ENCODE data around the gene RGS19. TPM values are rescaled to one million over a fixed set of nuclear protein-coding genes. Genes with fewer than 3 reads are reported as not detected.
A peak's percentile ranks its signal among the peaks of the same experiment; 100 is the strongest.

Gene RGS19
- polyA plus RNA-seq, 1 of the 3 experiments (the other 2 are of a cell fraction): 20.5 TPM

DNA sequence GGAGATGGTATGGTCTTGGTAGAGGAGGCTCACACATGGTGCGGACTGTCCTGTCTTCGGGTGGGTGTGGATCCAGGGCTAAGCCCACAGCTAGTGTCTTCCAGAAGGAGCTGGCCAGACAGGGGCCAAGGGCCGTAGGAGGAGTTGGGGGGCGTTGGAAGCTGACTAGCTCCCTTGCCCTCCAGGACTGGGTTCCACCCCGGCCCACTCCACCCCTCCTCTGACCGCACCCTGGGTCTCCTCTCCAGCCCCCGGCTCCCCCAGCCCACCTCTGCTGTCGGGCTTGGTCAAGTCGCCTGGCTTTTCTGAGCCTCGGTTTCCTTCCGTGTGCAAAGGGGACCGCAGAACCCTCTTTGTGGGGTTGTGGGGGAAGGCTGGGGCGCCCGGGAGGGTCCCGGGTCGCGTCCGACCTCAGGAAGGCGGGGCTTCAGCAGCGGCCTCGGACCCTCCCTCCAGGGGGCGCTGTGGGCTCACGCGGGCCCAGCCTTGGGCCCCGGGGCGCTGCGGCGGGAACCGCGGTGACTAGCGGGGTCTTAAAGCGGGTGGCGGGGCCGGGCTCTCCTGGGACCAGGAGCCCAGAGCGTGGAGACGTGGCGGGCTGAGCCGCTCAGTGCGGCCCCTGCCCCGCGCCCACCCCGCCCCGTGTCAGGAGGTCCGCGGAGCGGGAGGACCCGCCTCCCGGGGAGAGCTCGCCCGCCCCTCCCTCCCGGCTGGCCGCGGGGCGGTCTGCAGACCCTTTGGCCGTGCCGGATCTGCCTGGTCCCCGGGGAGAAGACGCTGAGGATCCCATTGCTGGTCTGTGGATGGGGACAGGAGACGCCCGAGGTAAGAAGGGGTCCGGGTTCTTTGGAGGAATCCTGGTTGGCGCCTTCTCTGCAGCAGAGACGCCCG is 22.7 kb upstream of the RGS19 start:
- TF ChIP-seq SMC3 (IDR thresholded peaks at IDR 0.05; ENCODE audit: low read depth, low read length) (peak; percentile 28; the same call in 1 of the 2 replicates), RFX5 (IDR thresholded peaks at IDR 0.05; ENCODE audit: low read length) (no peak), RAD21 (IDR thresholded peaks at IDR 0.05; ENCODE audit: low read length) (peak; percentile 51), GABPA (IDR thresholded peaks at IDR 0.05; ENCODE audit: low read depth) (no peak)
- TF ChIP-seq, protein P1, sequence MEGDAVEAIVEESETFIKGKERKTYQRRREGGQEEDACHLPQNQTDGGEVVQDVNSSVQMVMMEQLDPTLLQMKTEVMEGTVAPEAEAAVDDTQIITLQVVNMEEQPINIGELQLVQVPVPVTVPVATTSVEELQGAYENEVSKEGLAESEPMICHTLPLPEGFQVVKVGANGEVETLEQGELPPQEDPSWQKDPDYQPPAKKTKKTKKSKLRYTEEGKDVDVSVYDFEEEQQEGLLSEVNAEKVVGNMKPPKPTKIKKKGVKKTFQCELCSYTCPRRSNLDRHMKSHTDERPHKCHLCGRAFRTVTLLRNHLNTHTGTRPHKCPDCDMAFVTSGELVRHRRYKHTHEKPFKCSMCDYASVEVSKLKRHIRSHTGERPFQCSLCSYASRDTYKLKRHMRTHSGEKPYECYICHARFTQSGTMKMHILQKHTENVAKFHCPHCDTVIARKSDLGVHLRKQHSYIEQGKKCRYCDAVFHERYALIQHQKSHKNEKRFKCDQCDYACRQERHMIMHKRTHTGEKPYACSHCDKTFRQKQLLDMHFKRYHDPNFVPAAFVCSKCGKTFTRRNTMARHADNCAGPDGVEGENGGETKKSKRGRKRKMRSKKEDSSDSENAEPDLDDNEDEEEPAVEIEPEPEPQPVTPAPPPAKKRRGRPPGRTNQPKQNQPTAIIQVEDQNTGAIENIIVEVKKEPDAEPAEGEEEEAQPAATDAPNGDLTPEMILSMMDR (IDR thresholded peaks at IDR 0.05): peak; percentile 61
- DNase-seq: peak; percentile 94
- POLR2A ChIA-PET: no interaction called here

DNA sequence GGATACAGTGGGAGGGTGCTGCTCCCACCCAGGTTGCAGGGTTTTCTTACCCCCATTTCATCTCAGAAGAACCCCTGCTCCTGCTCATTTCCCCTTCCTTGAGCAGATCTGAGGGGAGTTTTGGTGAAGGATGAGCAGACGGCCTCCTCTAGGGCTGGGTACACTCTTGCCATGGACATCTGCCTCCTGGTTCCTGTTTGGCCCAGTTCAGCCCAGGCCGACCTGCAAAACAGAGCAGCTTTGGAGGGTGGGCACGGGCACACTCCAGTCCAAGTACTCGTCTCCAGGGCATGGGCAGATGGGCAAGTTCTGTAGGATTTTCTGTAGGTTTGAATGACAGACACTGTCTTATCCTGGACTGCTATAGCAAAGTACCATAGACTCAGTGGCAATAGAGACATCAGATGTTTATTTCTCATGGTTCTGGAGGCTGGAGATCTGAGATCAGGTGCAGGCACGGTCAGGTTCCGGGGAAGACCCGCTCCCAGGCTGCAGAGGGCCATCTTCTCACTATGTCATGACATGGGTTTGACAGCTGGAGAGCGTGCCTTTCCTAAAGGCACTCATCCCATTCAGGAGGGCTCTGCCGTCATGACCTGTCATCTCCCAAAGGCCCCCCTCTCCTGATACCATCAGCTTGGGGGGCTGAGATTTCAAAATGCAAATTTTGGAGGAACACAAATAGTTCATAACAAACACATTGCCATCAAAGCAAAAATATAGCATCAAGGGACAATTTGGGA is 21.8 kb upstream of the RGS19 start:
- Histone ChIP-seq H3K27ac (ENCODE audit: low read depth in 2 of 2, low read length in 1 of 2) (no peak overlapping the region), H4K20me1 (ENCODE audit: insufficient read depth) (no peaks in the 10 kb centered on the region), H3K4me1 (ENCODE audit: control insufficient read depth in 1 of 2, insufficient read depth in 2 of 2, low read depth in 1 of 2, low read length in 1 of 2) (peaks cover 0 to 2% of the 10 kb centered on the region in 2 experiments; a peak in 1 of 4 replicates), H3K4me3 (ENCODE audit: low read depth in 2 of 2, low read length in 1 of 2) (no peak overlapping the region), H3K9me3 (no peaks in the 10 kb centered on the region), H3K79me2 (ENCODE audit: insufficient read depth) (no peaks in the 10 kb centered on the region), H3K27me3 (ENCODE audit: insufficient read depth) (no peaks in the 10 kb centered on the region; the same call in 1 of the 2 replicates), H3F3A (replicated peaks; ENCODE audit: insufficient read depth) (no peaks in the 10 kb centered on the region), H2AFZ (ENCODE audit: low read depth) (no peak overlapping the region), H3K9me2 (no peaks in the 10 kb centered on the region), H3K9ac (no peak overlapping the region), H3K4me2 (no peak overlapping the region), H3K36me3 (replicated peaks in 1 of 2; ENCODE audit: control insufficient read depth in 1 of 2, insufficient read depth in 2 of 2, low read length in 1 of 2) (no peaks in the 10 kb centered on the region)
- DNase-seq: no peak
- 57% methylated on average over 7 of the region's 9 CpGs for WGBS (ENCODE audit: low lambda C conversion rate)
- POLR2A ChIA-PET: no interaction called here
- CTCF ChIA-PET: interaction anchor here (0.7 to 2.6 kb wide), 16 partner anchors 9 to 155 kb away, joined by 3 to 32 read pairs (median 6); partner anchors contain the start of genes LKAAEAR1, OPRL1, PCMTD2 and RGS19
- no peak for TF ChIP-seq POLR2AphosphoS5 (IDR thresholded peaks at IDR 0.05; ENCODE audit: low read depth, low read length)
- no peak for TF ChIP-seq EZH2phosphoT487 (IDR thresholded peaks at IDR 0.05; ENCODE audit: borderline replicate concordance, low read depth)
- no peak for TF ChIP-seq FOXM1 (IDR thresholded peaks at IDR 0.05; ENCODE audit: low read depth)
- TF ChIP-seq GATA2 (CRISPR knock-in tag; IDR thresholded peaks at IDR 0.05): no peak
- TF ChIP-seq, protein P1 (IDR thresholded peaks at IDR 0.05): no peak
- TF ChIP-seq REST (IDR thresholded peaks at IDR 0.05; ENCODE audit: low read depth, low read length): no peak
- no peak for TF ChIP-seq EP300 (IDR thresholded peaks at IDR 0.05; ENCODE audit: borderline replicate concordance in 1 of 2, low read depth in 1 of 2, low read length in 1 of 2)
- no peak for TF ChIP-seq RFX5 (IDR thresholded peaks at IDR 0.05; ENCODE audit: low read length)
- no peak for TF ChIP-seq YY1 (IDR thresholded peaks at IDR 0.05; ENCODE audit: low read depth)
- TF ChIP-seq NRF1 (IDR thresholded peaks at IDR 0.05; ENCODE audit: low read depth, low read length): no peak
- TF ChIP-seq JUND (IDR thresholded peaks at IDR 0.05): no peak
- no peak for TF ChIP-seq MXI1 (IDR thresholded peaks at IDR 0.05; ENCODE audit: low read depth, low read length)

More for the DNA sequence above, 22.7 kb upstream of the RGS19 start:
- Histone ChIP-seq H3K4me2 (peak overlapping the region; percentile 37), H3K36me3 (replicated peaks in 1 of 2; ENCODE audit: control insufficient read depth in 1 of 2, insufficient read depth in 2 of 2, low read length in 1 of 2) (no peaks in the 10 kb centered on the region), H3K27ac (ENCODE audit: low read depth in 2 of 2, low read length in 1 of 2) (no peak overlapping the region), H3K4me1 (ENCODE audit: control insufficient read depth in 1 of 2, insufficient read depth in 2 of 2, low read depth in 1 of 2, low read length in 1 of 2) (peaks cover 0 to 2% of the 10 kb centered on the region in 2 experiments; a peak in 1 of 4 replicates), H3F3A (replicated peaks; ENCODE audit: insufficient read depth) (no peaks in the 10 kb centered on the region), H3K79me2 (ENCODE audit: insufficient read depth) (no peaks in the 10 kb centered on the region), H3K4me3 (ENCODE audit: low read depth in 2 of 2, low read length in 1 of 2) (peak overlapping the region; percentile 27 to 46), H3K27me3 (ENCODE audit: insufficient read depth) (no peaks in the 10 kb centered on the region; the same call in 1 of the 2 replicates), H3K9ac (no peak overlapping the region), H4K20me1 (ENCODE audit: insufficient read depth) (no peaks in the 10 kb centered on the region), H3K9me3 (no peaks in the 10 kb centered on the region), H2AFZ (ENCODE audit: low read depth) (no peak overlapping the region), H3K9me2 (no peaks in the 10 kb centered on the region)
- WGBS (ENCODE audit: low lambda C conversion rate): 43% methylated on average over 5 of the region's 64 CpGs
- CTCF ChIA-PET: interaction anchor here (0.5 to 2.6 kb wide), 26 partner anchors 8 to 166 kb away, joined by 3 to 32 read pairs (median 4); partner anchors contain the start of genes LKAAEAR1, OPRL1, PCMTD2 and PRPF6

Data from SK-N-SH (cell line).